ENCODE data around the gene CNKSR3.

Gene CNKSR3

GRCh38 chr6:154395316-154395715, 115.2 kb downstream of the CNKSR3 start:
- Mint-ChIP-seq H3K27ac (no peak overlapping the region), H3K4me3 (no peak overlapping the region), H3K27me3 (peaks cover 14% of the 10 kb centered on the region), H3K4me1 (no peaks in the 10 kb centered on the region), H3K9me3 (no peaks in the 10 kb centered on the region), H3K36me3 (no peaks in the 10 kb centered on the region)
- no peak for ATAC-seq

GRCh38 chr6:154394571-154394970, 115.9 kb downstream of the CNKSR3 start:
- H3K36me3 Mint-ChIP-seq = no peaks in the 10 kb centered on the region
- no peaks in the 10 kb centered on the region for H3K4me1 Mint-ChIP-seq
- peaks cover 3% of the 10 kb centered on the region for H3K9me3 Mint-ChIP-seq
- no peak for ATAC-seq
- no peak overlapping the region for H3K4me3 Mint-ChIP-seq
- no peak overlapping the region for H3K27ac Mint-ChIP-seq
- H3K27me3 Mint-ChIP-seq = peaks cover 21% of the 10 kb centered on the region

- peak; percentile 39 for ATAC-seq
- Mint-ChIP-seq H3K9me3 (peaks cover 10% of the 10 kb centered on the region), H3K4me1 (no peaks in the 10 kb centered on the region), H3K36me3 (no peaks in the 10 kb centered on the region), H3K27ac (no peak overlapping the region), H3K27me3 (peaks cover 44% of the 10 kb centered on the region), H3K4me3 (no peak overlapping the region)
Measured at GRCh38 chr6:154390034-154390433, 120.5 kb downstream of the CNKSR3 start.

GRCh38 chr6:154388803-154389202, 121.7 kb downstream of the CNKSR3 start:
- H3K27me3 Mint-ChIP-seq = peaks cover 34% of the 10 kb centered on the region
- H3K27ac Mint-ChIP-seq = no peak overlapping the region
- no peak for ATAC-seq
- H3K36me3 Mint-ChIP-seq = no peaks in the 10 kb centered on the region
- no peak overlapping the region for H3K4me3 Mint-ChIP-seq
- peaks cover 10% of the 10 kb centered on the region for H3K9me3 Mint-ChIP-seq
- no peaks in the 10 kb centered on the region for H3K4me1 Mint-ChIP-seq

GRCh38 chr6:154386848-154387717, 123.4 kb downstream of the CNKSR3 start:
- Mint-ChIP-seq H3K4me3 (no peak overlapping the region), H3K27ac (no peak overlapping the region), H3K27me3 (peaks cover 34% of the 10 kb centered on the region), H3K9me3 (peaks cover 16% of the 10 kb centered on the region), H3K4me1 (no peaks in the 10 kb centered on the region), H3K36me3 (no peaks in the 10 kb centered on the region)
- ATAC-seq = no peak

- peaks cover 22% of the 10 kb centered on the region for H3K27me3 Mint-ChIP-seq
- no peaks in the 10 kb centered on the region for H3K36me3 Mint-ChIP-seq
- ATAC-seq = no peak
- H3K9me3 Mint-ChIP-seq = peaks cover 9% of the 10 kb centered on the region
- no peaks in the 10 kb centered on the region for H3K4me1 Mint-ChIP-seq
- no peak overlapping the region for H3K4me3 Mint-ChIP-seq
- no peak overlapping the region for H3K27ac Mint-ChIP-seq
Measured at GRCh38 chr6:154384191-154384590, 126.3 kb downstream of the CNKSR3 start.

GRCh38 chr6:154383273-154383672, 127.2 kb downstream of the CNKSR3 start:
- ATAC-seq = no peak
- Mint-ChIP-seq H3K27ac (no peak overlapping the region), H3K4me1 (no peaks in the 10 kb centered on the region), H3K4me3 (no peak overlapping the region), H3K36me3 (no peaks in the 10 kb centered on the region), H3K27me3 (peaks cover 13% of the 10 kb centered on the region), H3K9me3 (peaks cover 6% of the 10 kb centered on the region)

- H3K36me3 Mint-ChIP-seq = no peaks in the 10 kb centered on the region
Measured at GRCh38 chr6:154382740-154383139, 127.7 kb downstream of the CNKSR3 start.

GRCh38 chr6:154381548-154381947, 128.9 kb downstream of the CNKSR3 start:
- Mint-ChIP-seq H3K27me3 (peaks cover 10% of the 10 kb centered on the region), H3K4me1 (no peaks in the 10 kb centered on the region)

More at GRCh38 chr6:154382740-154383139, 127.7 kb downstream of the CNKSR3 start:
- H3K4me3 Mint-ChIP-seq = no peak overlapping the region
- ATAC-seq = no peak
- no peaks in the 10 kb centered on the region for H3K4me1 Mint-ChIP-seq
- no peak overlapping the region for H3K27ac Mint-ChIP-seq
- H3K9me3 Mint-ChIP-seq = peaks cover 6% of the 10 kb centered on the region
- H3K27me3 Mint-ChIP-seq = peaks cover 10% of the 10 kb centered on the region

GRCh38 chr6:154380741-154381140, 129.7 kb downstream of the CNKSR3 start:
- ATAC-seq = no peak
- peaks cover 6% of the 10 kb centered on the region for H3K9me3 Mint-ChIP-seq

More at GRCh38 chr6:154381548-154381947, 128.9 kb downstream of the CNKSR3 start:
- Mint-ChIP-seq H3K4me3 (no peak overlapping the region), H3K36me3 (no peaks in the 10 kb centered on the region), H3K9me3 (peaks cover 6% of the 10 kb centered on the region), H3K27ac (no peak overlapping the region)
- ATAC-seq = no peak

GRCh38 chr6:154379585-154379984, 130.9 kb downstream of the CNKSR3 start:
- peaks cover 3% of the 10 kb centered on the region for H3K27me3 Mint-ChIP-seq
- no peak overlapping the region for H3K4me3 Mint-ChIP-seq
- no peak overlapping the region for H3K27ac Mint-ChIP-seq
- peaks cover 6% of the 10 kb centered on the region for H3K9me3 Mint-ChIP-seq
- H3K36me3 Mint-ChIP-seq = no peaks in the 10 kb centered on the region
- no peaks in the 10 kb centered on the region for H3K4me1 Mint-ChIP-seq
- no peak for ATAC-seq

More at GRCh38 chr6:154380741-154381140, 129.7 kb downstream of the CNKSR3 start:
- Mint-ChIP-seq H3K36me3 (no peaks in the 10 kb centered on the region), H3K4me1 (no peaks in the 10 kb centered on the region), H3K27ac (no peak overlapping the region), H3K27me3 (peaks cover 8% of the 10 kb centered on the region), H3K4me3 (no peak overlapping the region)

GRCh38 chr6:154378518-154378917, 132.0 kb downstream of the CNKSR3 start:
- Mint-ChIP-seq H3K27me3 (peaks cover 9% of the 10 kb centered on the region), H3K9me3 (peaks cover 6% of the 10 kb centered on the region), H3K4me3 (no peak overlapping the region), H3K36me3 (no peaks in the 10 kb centered on the region), H3K4me1 (no peaks in the 10 kb centered on the region), H3K27ac (no peak overlapping the region)
- no peak for ATAC-seq

GRCh38 chr6:154377726-154378125, 132.8 kb downstream of the CNKSR3 start:
- no peak for ATAC-seq
- Mint-ChIP-seq H3K4me1 (no peaks in the 10 kb centered on the region), H3K27ac (no peak overlapping the region), H3K9me3 (peaks cover under 1% of the 10 kb centered on the region), H3K27me3 (peaks cover 9% of the 10 kb centered on the region), H3K36me3 (no peaks in the 10 kb centered on the region), H3K4me3 (no peak overlapping the region)

GRCh38 chr6:154373971-154374370, 136.5 kb downstream of the CNKSR3 start:
- H3K9me3 Mint-ChIP-seq = no peaks in the 10 kb centered on the region
- no peak for ATAC-seq
- no peaks in the 10 kb centered on the region for H3K36me3 Mint-ChIP-seq
- no peak overlapping the region for H3K4me3 Mint-ChIP-seq
- H3K27ac Mint-ChIP-seq = no peak overlapping the region
- peaks cover 9% of the 10 kb centered on the region for H3K27me3 Mint-ChIP-seq
- no peaks in the 10 kb centered on the region for H3K4me1 Mint-ChIP-seq

- no peak for ATAC-seq
- H3K9me3 Mint-ChIP-seq = no peaks in the 10 kb centered on the region
- H3K4me3 Mint-ChIP-seq = no peak overlapping the region
- H3K4me1 Mint-ChIP-seq = no peaks in the 10 kb centered on the region
- H3K27ac Mint-ChIP-seq = no peak overlapping the region
- H3K36me3 Mint-ChIP-seq = no peaks in the 10 kb centered on the region
- H3K27me3 Mint-ChIP-seq = peaks cover 9% of the 10 kb centered on the region
Measured at GRCh38 chr6:154371281-154371680, 139.2 kb downstream of the CNKSR3 start.

- H3K4me3 Mint-ChIP-seq = no peak overlapping the region
- H3K9me3 Mint-ChIP-seq = no peaks in the 10 kb centered on the region
- H3K27me3 Mint-ChIP-seq = peaks cover 9% of the 10 kb centered on the region
- no peaks in the 10 kb centered on the region for H3K4me1 Mint-ChIP-seq
- H3K27ac Mint-ChIP-seq = no peak overlapping the region
- H3K36me3 Mint-ChIP-seq = no peaks in the 10 kb centered on the region
- no peak for ATAC-seq
Measured at GRCh38 chr6:154370545-154370944, 139.9 kb downstream of the CNKSR3 start.

Measured in stimulated activated memory B cell treated with anti-CD40 and anti-IgM and Interleukin-4, amounts not matched to agents 10 μg/mL and 1 μg/mL and 100 μg/mL, for 72 hours (primary cell).